Measurements from ENCODE around the gene NUP210L.

The NUP210L gene

DNA sequence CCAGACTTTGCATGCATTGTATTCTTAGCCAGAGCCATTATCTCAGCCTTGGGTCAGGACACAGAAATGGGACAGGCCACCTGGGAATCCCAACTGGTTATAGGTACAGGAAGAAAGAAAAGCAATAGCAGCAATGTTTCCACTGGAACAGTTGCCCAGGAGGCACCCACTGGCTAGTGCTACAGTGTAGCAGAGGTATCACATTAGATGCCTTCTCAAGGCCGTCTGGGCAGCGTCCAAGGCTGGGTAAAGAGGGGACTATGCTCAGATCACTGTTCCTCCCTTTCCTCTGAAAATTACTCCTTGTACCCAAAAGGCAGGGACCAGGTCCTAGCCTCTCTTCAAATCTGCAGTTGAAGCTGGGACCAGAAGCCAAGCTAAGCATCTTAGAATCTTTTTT lies 184.5 kb downstream of the NUP210L start:
- no peaks in the 10 kb centered on the region for H3K9me3 ChIP-seq (ENCODE audit: insufficient read depth, low read depth, low read length)
- H3K79me2 ChIP-seq (ENCODE audit: insufficient read depth, low read length) = peaks cover 46% of the 10 kb centered on the region
- H3K36me3 ChIP-seq (ENCODE audit: insufficient read depth, low read length) = peaks cover 12% of the 10 kb centered on the region; the same call in 1 of the 2 replicates
- no peaks in the 10 kb centered on the region for H3K27me3 ChIP-seq (ENCODE audit: insufficient read depth, low read length, poor library complexity, severe bottlenecking)
- no peak overlapping the region for H3K4me3 ChIP-seq (ENCODE audit: low read length, poor library complexity, severe bottlenecking)
- H3K4me1 ChIP-seq (ENCODE audit: insufficient read depth, low read length, poor library complexity, severe bottlenecking) = peaks cover 38% of the 10 kb centered on the region
- no peaks in the 10 kb centered on the region for H3F3A ChIP-seq (ENCODE audit: low read depth)
- H4K20me1 ChIP-seq (ENCODE audit: insufficient read depth, low read length, poor library complexity, severe bottlenecking) = no peaks in the 10 kb centered on the region
- no peaks in the 10 kb centered on the region for H3K9me2 ChIP-seq (replicated peaks; ENCODE audit: low read depth, low read length)
- no peak overlapping the region for H3K9ac ChIP-seq (ENCODE audit: low read depth, low read length, poor library complexity, severe bottlenecking)
- TF ChIP-seq, protein P1, sequence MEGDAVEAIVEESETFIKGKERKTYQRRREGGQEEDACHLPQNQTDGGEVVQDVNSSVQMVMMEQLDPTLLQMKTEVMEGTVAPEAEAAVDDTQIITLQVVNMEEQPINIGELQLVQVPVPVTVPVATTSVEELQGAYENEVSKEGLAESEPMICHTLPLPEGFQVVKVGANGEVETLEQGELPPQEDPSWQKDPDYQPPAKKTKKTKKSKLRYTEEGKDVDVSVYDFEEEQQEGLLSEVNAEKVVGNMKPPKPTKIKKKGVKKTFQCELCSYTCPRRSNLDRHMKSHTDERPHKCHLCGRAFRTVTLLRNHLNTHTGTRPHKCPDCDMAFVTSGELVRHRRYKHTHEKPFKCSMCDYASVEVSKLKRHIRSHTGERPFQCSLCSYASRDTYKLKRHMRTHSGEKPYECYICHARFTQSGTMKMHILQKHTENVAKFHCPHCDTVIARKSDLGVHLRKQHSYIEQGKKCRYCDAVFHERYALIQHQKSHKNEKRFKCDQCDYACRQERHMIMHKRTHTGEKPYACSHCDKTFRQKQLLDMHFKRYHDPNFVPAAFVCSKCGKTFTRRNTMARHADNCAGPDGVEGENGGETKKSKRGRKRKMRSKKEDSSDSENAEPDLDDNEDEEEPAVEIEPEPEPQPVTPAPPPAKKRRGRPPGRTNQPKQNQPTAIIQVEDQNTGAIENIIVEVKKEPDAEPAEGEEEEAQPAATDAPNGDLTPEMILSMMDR (conservative IDR thresholded peaks at IDR 0.05; ENCODE audit: low read length) = no peak
- TF ChIP-seq EZH2phosphoT487 (IDR thresholded peaks at IDR 0.05; ENCODE audit: borderline replicate concordance) = no peak
- H2AFZ ChIP-seq (ENCODE audit: low read length) = no peak overlapping the region
- H3K4me2 ChIP-seq (ENCODE audit: low read depth, low read length, poor library complexity, severe bottlenecking) = no peak overlapping the region

DNA sequence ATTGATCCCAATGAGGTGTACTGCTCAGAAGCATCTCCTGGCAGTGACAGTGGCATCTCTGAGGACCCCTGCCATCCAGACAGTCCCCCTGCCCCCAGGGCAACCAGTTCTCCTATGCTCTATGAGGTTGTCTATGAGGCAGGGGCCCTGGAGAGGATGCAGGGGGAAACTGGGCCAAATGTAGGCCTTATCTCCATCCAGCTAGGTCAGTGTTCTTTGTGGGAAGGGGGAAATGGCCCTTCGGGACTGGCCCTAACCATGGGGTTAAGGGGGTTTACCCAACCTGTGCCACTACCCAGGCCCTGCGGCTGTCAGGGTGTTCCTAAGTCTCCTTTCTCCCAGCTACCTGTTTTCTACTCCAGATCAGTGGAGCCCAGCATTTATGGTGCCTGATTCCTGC lies 185.9 kb downstream of the NUP210L start:
- H3F3A ChIP-seq (ENCODE audit: low read depth) = no peaks in the 10 kb centered on the region

GRCh38 chr1:153968408-153968807 lies 186.5 kb downstream of the NUP210L start:
- Histone ChIP-seq H3K9me3 (ENCODE audit: insufficient read depth, low read depth, low read length) (no peaks in the 10 kb centered on the region), H2AFZ (ENCODE audit: low read length) (no peak overlapping the region), H3K9me2 (replicated peaks; ENCODE audit: low read depth, low read length) (no peaks in the 10 kb centered on the region), H3K9ac (ENCODE audit: low read depth, low read length, poor library complexity, severe bottlenecking) (peak overlapping the region; percentile 97), H3F3A (ENCODE audit: low read depth) (no peaks in the 10 kb centered on the region), H3K79me2 (ENCODE audit: insufficient read depth, low read length) (peaks cover 52% of the 10 kb centered on the region), H3K4me3 (ENCODE audit: low read length, poor library complexity, severe bottlenecking) (peak overlapping the region; percentile 90), H3K4me2 (ENCODE audit: low read depth, low read length, poor library complexity, severe bottlenecking) (peak overlapping the region; percentile 78), H4K20me1 (ENCODE audit: insufficient read depth, low read length, poor library complexity, severe bottlenecking) (no peaks in the 10 kb centered on the region), H3K4me1 (ENCODE audit: insufficient read depth, low read length, poor library complexity, severe bottlenecking) (peaks cover 42% of the 10 kb centered on the region), H3K36me3 (ENCODE audit: insufficient read depth, low read length) (no peaks in the 10 kb centered on the region), H3K27me3 (ENCODE audit: insufficient read depth, low read length, poor library complexity, severe bottlenecking) (no peaks in the 10 kb centered on the region)
- TF ChIP-seq, protein P1 (conservative IDR thresholded peaks at IDR 0.05; ENCODE audit: low read length) = no peak
- no peak for TF ChIP-seq EZH2phosphoT487 (IDR thresholded peaks at IDR 0.05; ENCODE audit: borderline replicate concordance)

More for the DNA sequence above, 185.9 kb downstream of the NUP210L start:
- Histone ChIP-seq H3K4me2 (ENCODE audit: low read depth, low read length, poor library complexity, severe bottlenecking) (peak overlapping the region; percentile 78), H3K4me3 (ENCODE audit: low read length, poor library complexity, severe bottlenecking) (peak overlapping the region; percentile 90), H4K20me1 (ENCODE audit: insufficient read depth, low read length, poor library complexity, severe bottlenecking) (no peaks in the 10 kb centered on the region), H3K4me1 (ENCODE audit: insufficient read depth, low read length, poor library complexity, severe bottlenecking) (peaks cover 39% of the 10 kb centered on the region), H3K79me2 (ENCODE audit: insufficient read depth, low read length) (peaks cover 49% of the 10 kb centered on the region), H3K36me3 (ENCODE audit: insufficient read depth, low read length) (peaks cover 3% of the 10 kb centered on the region; the same call in 1 of the 2 replicates), H3K9me2 (replicated peaks; ENCODE audit: low read depth, low read length) (no peaks in the 10 kb centered on the region), H3K9ac (ENCODE audit: low read depth, low read length, poor library complexity, severe bottlenecking) (peak overlapping the region; percentile 97), H3K27me3 (ENCODE audit: insufficient read depth, low read length, poor library complexity, severe bottlenecking) (no peaks in the 10 kb centered on the region), H2AFZ (ENCODE audit: low read length) (no peak overlapping the region), H3K9me3 (ENCODE audit: insufficient read depth, low read depth, low read length) (no peaks in the 10 kb centered on the region)
- no peak for TF ChIP-seq EZH2phosphoT487 (IDR thresholded peaks at IDR 0.05; ENCODE audit: borderline replicate concordance)
- TF ChIP-seq, protein P1 (conservative IDR thresholded peaks at IDR 0.05; ENCODE audit: low read length) = no peak
